Mesenchymal stem cell (in vitro differentiated cells and primary cell): Measurements from ENCODE around the gene CCDC89.

ENCODE experiments used
- DNase-seq: peaks from one replicate; pipeline ENCODE4 v3.0.0-alpha.2; 2013
- H2AFZ ChIP-seq: one replicate; pipeline ENCODE4 v1.6.1; 2013; ENCODE audit warnings: low read depth, mild to moderate bottlenecking, control low read depth, inconsistent platforms, low read length, moderate library complexity
- H2AK5ac ChIP-seq: 2 replicates; pipeline ENCODE4 v1.6.1; 2013; ENCODE audit warnings: low read length, moderate library complexity, mild to moderate bottlenecking, inconsistent platforms; ENCODE audit not compliant: severe bottlenecking
- H2BK120ac ChIP-seq: one replicate; pipeline ENCODE4 v1.6.1; 2013; ENCODE audit warnings: low read depth, mild to moderate bottlenecking, inconsistent platforms, low read length, moderate library complexity
- H2BK12ac ChIP-seq, 2 experiments: one replicate each; pipeline ENCODE4 v1.6.1; 2013; ENCODE audit warnings: inconsistent platforms in 2 of 2, low read length in 2 of 2, mild to moderate bottlenecking in 2 of 2, moderate library complexity in 2 of 2, control low read depth in 1 of 2
- H2BK15ac ChIP-seq: one replicate; pipeline ENCODE4 v1.6.1; 2013; ENCODE audit warnings: mild to moderate bottlenecking, low read depth, inconsistent platforms; ENCODE audit not compliant: poor library complexity, severe bottlenecking
- H2BK5ac ChIP-seq: 2 replicates; pipeline ENCODE4 v1.6.1; 2013; ENCODE audit warnings: low read depth, mild to moderate bottlenecking, low read length, control low read depth, inconsistent platforms; ENCODE audit not compliant: poor library complexity, severe bottlenecking
- H3K14ac ChIP-seq, 2 experiments: one replicate each; pipeline ENCODE4 v1.6.1; 2013; ENCODE audit warnings: inconsistent platforms in 2 of 2, low read length in 2 of 2, control low read depth in 1 of 2, mild to moderate bottlenecking in 1 of 2, moderate library complexity in 1 of 2
- H3K18ac ChIP-seq, 2 experiments: one replicate each; pipeline ENCODE4 v1.6.1; 2013; ENCODE audit warnings: inconsistent platforms in 2 of 2, low read length in 2 of 2, control low read depth in 1 of 2, low read depth in 1 of 2, mild to moderate bottlenecking in 1 of 2
- H3K23ac ChIP-seq, 2 experiments: one replicate each; pipeline ENCODE4 v1.6.1; 2013; ENCODE audit warnings: inconsistent platforms in 2 of 2, low read length in 2 of 2, mild to moderate bottlenecking in 2 of 2, moderate library complexity in 2 of 2, control low read depth in 1 of 2
- H3K27ac ChIP-seq: 2 replicates; pipeline ENCODE4 v1.5.1; 2013; ENCODE audit warnings: mild to moderate bottlenecking, moderate library complexity, low read length, control low read depth, inconsistent platforms; ENCODE audit not compliant: poor library complexity, severe bottlenecking
- H3K27me3 ChIP-seq, 2 experiments: 2 replicates each; pipeline versions ENCODE4 v1.6.1 to v1.7.0; 2013; ENCODE audit warnings: low read length in 2 of 2, mild to moderate bottlenecking in 2 of 2, moderate library complexity in 2 of 2, control low read depth in 1 of 2, inconsistent platforms in 1 of 2; ENCODE audit not compliant: control insufficient read depth in 1 of 2, insufficient read depth in 1 of 2
- H3K36me3 ChIP-seq, 2 experiments: 2 replicates each; pipeline versions ENCODE4 v1.6.1 to v1.7.0; 2013; ENCODE audit warnings: low read length in 2 of 2, control low read depth in 1 of 2, inconsistent platforms in 1 of 2, low read depth in 1 of 2, mild to moderate bottlenecking in 1 of 2; ENCODE audit not compliant: insufficient read depth in 2 of 2, control insufficient read depth in 1 of 2
- H3K4ac ChIP-seq, 2 experiments: one replicate each; pipeline ENCODE4 v1.6.1; 2013; ENCODE audit warnings: inconsistent platforms in 2 of 2, low read length in 2 of 2, mild to moderate bottlenecking in 2 of 2, moderate library complexity in 2 of 2, control low read depth in 1 of 2, low read depth in 1 of 2
- H3K4me1 ChIP-seq: 2 replicates; pipeline ENCODE4 v1.6.1; 2013; ENCODE audit warnings: low read depth, low read length, control low read depth; ENCODE audit not compliant: control insufficient read depth, insufficient read depth
- H3K4me2 ChIP-seq: 2 replicates; pipeline ENCODE4 v1.6.1; 2013; ENCODE audit warnings: low read length, mild to moderate bottlenecking, inconsistent platforms; ENCODE audit not compliant: poor library complexity, severe bottlenecking
- H3K4me3 ChIP-seq, 2 experiments: 2 replicates each; pipeline versions ENCODE4 v1.5.1 to v1.7.0; 2013; ENCODE audit warnings: low read length in 2 of 2, mild to moderate bottlenecking in 2 of 2, control low read depth in 1 of 2, low read depth in 1 of 2; ENCODE audit not compliant: insufficient read depth in 1 of 2
- H3K79me1 ChIP-seq: replicated peaks from 2 replicates; pipeline ENCODE4 v1.6.1; 2013; ENCODE audit warnings: mild to moderate bottlenecking, control low read depth, low read length, inconsistent platforms; ENCODE audit not compliant: poor library complexity, severe bottlenecking
- H3K9ac ChIP-seq: 2 replicates; pipeline ENCODE4 v1.7.0; 2013; ENCODE audit warnings: mild to moderate bottlenecking, low read length, moderate library complexity
- H3K9me3 ChIP-seq: 2 replicates; pipeline ENCODE4 v1.7.0; 2013; ENCODE audit warnings: mild to moderate bottlenecking, low read length; ENCODE audit not compliant: control insufficient read depth
- H4K8ac ChIP-seq: one replicate; pipeline ENCODE4 v1.6.1; 2013; ENCODE audit warnings: inconsistent platforms, mild to moderate bottlenecking, low read length, moderate library complexity
- H4K91ac ChIP-seq: one replicate; pipeline ENCODE4 v1.6.1; 2013; ENCODE audit warnings: mild to moderate bottlenecking, low read length, inconsistent platforms
- WGBS: methylation state at CpG from one replicate; pipeline ENCODE4 v1.1.7; 2013; ENCODE audit warnings: mixed read lengths; 5-methylcytosine and 5-hydroxymethylcytosine counted together

Gene CCDC89

GRCh38 chr11:85651118-85651517, 34.9 kb downstream of the CCDC89 start:
- Histone ChIP-seq H3K4me1 (peaks cover 4% of the 10 kb centered on the region), H3K18ac (no peak overlapping the region), H2BK120ac (no peak overlapping the region), H3K4me3 (no peak overlapping the region), H3K79me1 (peaks cover 1% of the 10 kb centered on the region), H3K4ac (no peak overlapping the region), H2BK12ac (no peak overlapping the region), H3K4me2 (no peak overlapping the region), H3K9ac (no peak overlapping the region), H4K91ac (no peak overlapping the region), H3K23ac (no peak overlapping the region), H2AK5ac (no peak overlapping the region), H3K27ac (no peak overlapping the region), H4K8ac (no peak overlapping the region), H3K36me3 (peaks cover 3 to 48% of the 10 kb centered on the region in 2 experiments), H3K14ac (no peak overlapping the region), H3K9me3 (no peaks in the 10 kb centered on the region), H3K27me3 (no peaks in the 10 kb centered on the region), H2BK5ac (no peak overlapping the region), H2BK15ac (no peak overlapping the region), H2AFZ (no peak overlapping the region)
- 98% methylated on average over 1 of the region's 1 CpG for WGBS
- DNase-seq: no peak

DNA sequence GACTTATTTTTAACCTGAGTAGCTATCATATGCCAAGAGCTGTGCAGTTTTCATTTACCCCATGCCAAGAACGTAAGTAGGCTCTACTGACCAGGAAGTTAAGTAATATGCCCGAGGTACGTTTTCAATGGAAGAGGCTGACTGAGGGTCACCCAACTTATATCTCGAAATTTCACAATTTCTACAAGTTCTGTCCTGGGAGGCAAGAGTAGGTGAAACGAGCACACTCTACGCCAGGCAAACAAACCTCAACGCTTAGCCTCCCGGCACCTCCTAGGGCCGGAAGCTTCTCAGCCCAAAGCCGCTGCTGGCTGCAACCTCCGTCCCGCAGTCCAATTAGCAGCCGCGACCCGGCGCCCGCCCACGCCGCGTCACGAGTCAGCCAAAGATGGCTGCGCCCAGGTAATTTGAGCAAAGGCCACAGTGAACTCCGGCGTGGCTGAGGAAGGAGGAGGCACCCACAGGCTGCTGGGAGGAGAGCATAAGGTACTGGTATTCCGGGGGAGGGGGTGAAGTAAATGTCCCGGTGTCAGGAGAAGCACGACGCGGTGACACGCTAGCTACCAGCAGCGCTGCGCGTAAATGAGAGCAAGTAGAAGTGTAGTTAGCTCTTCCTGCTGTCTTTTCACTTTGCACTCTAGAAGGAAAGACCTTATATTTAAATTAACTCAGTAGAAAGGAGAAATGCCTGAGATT, 38.2 kb downstream of the CCDC89 start, which contains the start of gene TMEM126A:
TMEM126A (plus strand) TSS at position 364 of the 696 bp plus-strand sequence. CDS start 2,289 bp downstream, outside the sequence.
- Histone ChIP-seq H2BK5ac (no peak within 1 kb of the TSS), H3K4me2 (peak within 1 kb of the TSS; percentile 50), H2BK120ac (no peak within 1 kb of the TSS), H3K9ac (peak within 1 kb of the TSS; percentile 95), H3K27ac (peak within 1 kb of the TSS; percentile 61), H4K91ac (peak within 1 kb of the TSS; percentile 70), H3K36me3 (peaks cover 0 to 19% of the 10 kb centered on the region in 2 experiments), H3K4me1 (peaks cover 4% of the 10 kb centered on the region), H3K4me3 (peak within 1 kb of the TSS; percentile 73 to 95), H2BK12ac (no peak within 1 kb of the TSS), H3K27me3 (peaks cover 0 to 7% of the 10 kb centered on the region in 2 experiments), H3K79me1 (peaks cover 1% of the 10 kb centered on the region), H4K8ac (peak within 1 kb of the TSS; percentile 99), H3K23ac (no peak within 1 kb of the TSS), H3K9me3 (no peaks in the 10 kb centered on the region), H3K18ac (peak within 1 kb of the TSS; percentile 72 to 73), H3K4ac (peak within 1 kb of the TSS; percentile 49 to 57), H2AFZ (peak within 1 kb of the TSS; percentile 33), H2AK5ac (no peak within 1 kb of the TSS), H2BK15ac (peak within 1 kb of the TSS; percentile 19), H3K14ac (no peak within 1 kb of the TSS)
- under 1% methylated on average over 30 of the region's 33 CpGs for WGBS
- DNase-seq: peak; percentile 87

GRCh38 chr11:85647078-85647477, 38.9 kb downstream of the CCDC89 start:
- no peak overlapping the region for H4K8ac ChIP-seq
- no peak overlapping the region for H2BK12ac ChIP-seq
- H3K79me1 ChIP-seq: peaks cover 1% of the 10 kb centered on the region
- H3K9ac ChIP-seq: peak overlapping the region; percentile 95
- no peak overlapping the region for H2AFZ ChIP-seq
- H3K14ac ChIP-seq: no peak overlapping the region
- H3K18ac ChIP-seq: no peak overlapping the region
- H2BK15ac ChIP-seq: no peak overlapping the region
- peaks cover 0 to 7% of the 10 kb centered on the region in 2 experiments for H3K27me3 ChIP-seq
- H3K4me3 ChIP-seq: peak overlapping the region in 1 of 2 experiments; percentile 95
- H3K4ac ChIP-seq: peak overlapping the region in 1 of 2 experiments; percentile 49
- no peak overlapping the region for H4K91ac ChIP-seq
- no peak overlapping the region for H3K23ac ChIP-seq
- no peaks in the 10 kb centered on the region for H3K9me3 ChIP-seq
- H2BK120ac ChIP-seq: no peak overlapping the region
- 67% methylated on average over 1 of the region's 2 CpGs for WGBS
- no peak for DNase-seq
- no peak overlapping the region for H2AK5ac ChIP-seq
- peaks cover 0 to 15% of the 10 kb centered on the region in 2 experiments for H3K36me3 ChIP-seq
- H3K4me1 ChIP-seq: peaks cover 4% of the 10 kb centered on the region
- peak overlapping the region; percentile 50 for H3K4me2 ChIP-seq
- H3K27ac ChIP-seq: no peak overlapping the region
- no peak overlapping the region for H2BK5ac ChIP-seq

DNA sequence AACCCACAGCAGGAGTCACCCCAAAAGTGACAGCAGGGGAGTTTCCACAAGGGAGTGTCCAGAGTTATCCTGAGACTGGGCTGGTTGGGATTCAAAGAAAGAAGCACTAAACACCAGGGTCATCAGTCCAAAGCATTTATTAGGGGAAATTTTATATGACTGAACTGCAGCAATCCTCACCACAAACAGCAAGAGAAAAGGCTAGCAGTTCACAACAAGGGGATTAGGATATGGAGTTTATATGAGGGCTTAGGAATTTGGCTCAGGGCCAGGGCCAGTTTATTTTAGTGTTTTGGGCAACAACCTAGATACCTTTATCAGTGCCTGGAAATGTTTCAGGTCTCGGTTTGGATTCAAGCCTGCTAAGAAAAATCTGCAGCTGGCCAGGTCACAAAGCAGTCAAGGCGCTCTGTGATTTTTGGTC, 42.8 kb downstream of the CCDC89 start:
- 83% methylated on average over 2 of the region's 2 CpGs for WGBS
- no peak overlapping the region for H2AFZ ChIP-seq

More for the DNA sequence above, 42.8 kb downstream of the CCDC89 start:
- H4K91ac ChIP-seq: no peak overlapping the region
- H3K4me2 ChIP-seq: no peak overlapping the region
- H3K4me3 ChIP-seq: no peak overlapping the region
- no peak overlapping the region for H2BK120ac ChIP-seq
- H3K36me3 ChIP-seq: peaks cover 0 to 13% of the 10 kb centered on the region in 2 experiments
- H2BK5ac ChIP-seq: no peak overlapping the region
- no peak overlapping the region for H2BK15ac ChIP-seq
- DNase-seq: no peak
- no peak overlapping the region for H2BK12ac ChIP-seq
- no peak overlapping the region for H3K9ac ChIP-seq
- H3K27ac ChIP-seq: no peak overlapping the region
- no peak overlapping the region for H2AK5ac ChIP-seq
- no peaks in the 10 kb centered on the region for H3K79me1 ChIP-seq
- peaks cover 0 to 7% of the 10 kb centered on the region in 2 experiments for H3K27me3 ChIP-seq
- no peaks in the 10 kb centered on the region for H3K9me3 ChIP-seq
- no peak overlapping the region for H3K23ac ChIP-seq
- H3K4me1 ChIP-seq: peaks cover 2% of the 10 kb centered on the region
- no peak overlapping the region for H4K8ac ChIP-seq
- H3K18ac ChIP-seq: no peak overlapping the region
- H3K14ac ChIP-seq: no peak overlapping the region
- H3K4ac ChIP-seq: no peak overlapping the region
